ENCODE measurements around the gene LRRC10B.
"Not testable (repeated sequence)": the region's sequence is repeated elsewhere in the genome, so short reads cannot be mapped to it uniquely, and the experiment has no call there.

LRRC10B gene

DNA sequence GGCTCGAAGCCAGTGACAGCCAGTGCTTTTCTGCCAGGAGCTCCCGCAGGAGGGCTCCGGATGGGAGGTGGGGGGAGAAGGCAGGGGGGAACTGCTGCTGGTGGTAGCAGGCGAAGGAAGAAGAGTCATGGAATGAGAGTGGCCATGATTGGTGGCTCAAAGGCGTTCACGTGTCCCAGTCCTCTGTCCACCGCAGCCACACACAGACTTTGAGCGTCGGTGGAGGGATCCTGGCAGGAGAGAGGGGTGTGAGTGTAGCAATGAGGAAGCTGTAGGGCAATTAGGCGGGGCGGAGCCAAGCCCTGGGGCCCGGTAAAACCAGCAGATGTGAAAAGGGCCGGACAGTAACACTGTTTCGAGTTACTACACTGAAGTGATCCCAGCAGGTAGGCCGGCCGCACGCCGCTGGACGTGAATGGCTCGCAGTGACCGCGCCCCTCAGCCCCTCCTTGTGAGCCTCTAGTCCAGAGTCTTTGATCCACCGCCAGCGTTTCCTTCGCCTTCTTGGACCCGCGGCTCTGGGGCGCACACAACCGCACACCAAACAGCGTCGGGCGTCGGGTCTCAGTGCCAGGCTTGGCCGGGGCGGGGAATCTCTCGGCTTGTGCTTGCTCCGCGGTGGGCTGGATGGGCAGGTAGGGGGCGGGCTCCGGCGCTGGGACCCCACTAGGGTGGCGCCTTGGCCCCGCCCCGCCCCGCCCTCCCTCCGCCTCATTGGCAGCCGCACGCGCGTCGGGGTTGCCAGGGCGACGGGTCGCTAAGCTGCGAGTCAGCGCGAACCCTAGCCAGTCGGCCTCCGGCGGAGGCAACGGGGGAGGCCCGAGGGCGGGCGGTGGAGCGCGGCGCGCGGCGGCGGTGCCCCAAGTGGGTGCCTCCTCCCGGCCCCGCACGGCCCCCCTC is at the start of gene LRRC10B:
TSS of gene LRRC10B (plus strand) at position 788 of the 900 bp plus-strand sequence. CDS start 250 bp downstream, outside the sequence.
- intact Hi-C loops (cut with DNase I): no loop called here
- peak in 41 of 42 donors; percentile 52 to 88 (median 76) for DNase-seq

DNA sequence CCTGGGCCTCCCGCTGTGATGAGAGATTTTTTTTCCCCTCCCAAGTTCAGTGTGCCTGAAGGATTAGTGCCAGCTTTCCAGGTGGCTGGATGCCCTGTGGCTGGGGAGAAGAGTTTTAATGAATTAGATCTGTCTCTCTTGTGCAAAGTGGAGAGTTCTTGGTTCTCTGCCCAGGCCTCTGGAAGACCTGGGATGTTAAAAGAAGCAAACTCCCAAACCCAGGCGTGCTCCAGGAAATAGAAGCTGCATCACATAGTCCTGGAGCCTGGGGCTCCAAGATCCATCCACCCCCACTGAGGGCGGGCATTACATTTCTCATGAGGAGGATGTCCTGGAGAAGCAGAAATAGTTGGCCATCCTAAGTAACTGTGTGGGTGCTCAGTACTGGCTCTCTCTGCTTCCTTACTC is 48.1 kb upstream of the LRRC10B start:
- DNase-seq: peak in 3 of 42 donors; percentile 15 to 25 (median 21)
- intact Hi-C loops (cut with DNase I): no loop called here

DNA sequence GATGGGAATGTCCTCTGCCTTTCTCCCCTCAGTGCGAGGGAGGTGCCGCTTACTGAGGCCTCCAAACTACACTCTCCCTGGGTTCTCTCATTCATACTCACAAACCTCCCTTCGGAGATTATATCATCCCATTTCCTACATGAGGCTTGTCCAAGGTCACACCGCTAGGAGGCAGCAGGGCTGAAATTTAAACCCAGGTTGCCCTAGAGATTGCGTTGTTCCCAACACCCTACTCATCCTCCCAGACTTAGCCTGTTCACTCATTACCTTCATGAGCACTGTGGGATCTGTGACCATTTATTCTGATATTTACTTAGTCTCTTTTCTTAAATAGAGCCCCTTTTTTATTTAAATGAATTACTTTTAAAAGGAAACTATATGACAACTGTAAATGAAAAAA is 47.6 kb upstream of the LRRC10B start:
- no peak for DNase-seq

DNA sequence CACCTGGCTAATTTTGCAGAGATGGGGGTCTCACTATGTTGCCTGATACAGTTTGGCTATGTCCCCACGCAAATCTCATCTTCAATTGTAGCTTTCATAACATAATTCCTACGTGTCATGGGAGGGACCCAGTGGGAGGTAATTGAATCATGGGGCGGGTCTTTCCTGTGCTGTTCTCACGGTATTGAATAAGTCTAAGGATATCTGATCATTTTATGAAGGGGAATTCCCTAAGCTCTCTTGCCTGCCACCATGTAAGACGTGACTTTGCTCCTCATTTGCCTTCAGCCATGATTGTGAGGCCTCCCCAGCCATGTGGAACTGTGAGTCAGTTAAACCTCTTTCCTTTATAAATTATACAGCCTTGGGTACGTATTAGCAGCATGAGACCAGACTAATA is 40.9 kb upstream of the LRRC10B start:
- intact Hi-C loops (cut with DNase I); DNase-seq: not testable (repeated sequence)

More for the DNA sequence above, 47.6 kb upstream of the LRRC10B start:
- intact Hi-C loops (cut with DNase I): no loop called here

DNA sequence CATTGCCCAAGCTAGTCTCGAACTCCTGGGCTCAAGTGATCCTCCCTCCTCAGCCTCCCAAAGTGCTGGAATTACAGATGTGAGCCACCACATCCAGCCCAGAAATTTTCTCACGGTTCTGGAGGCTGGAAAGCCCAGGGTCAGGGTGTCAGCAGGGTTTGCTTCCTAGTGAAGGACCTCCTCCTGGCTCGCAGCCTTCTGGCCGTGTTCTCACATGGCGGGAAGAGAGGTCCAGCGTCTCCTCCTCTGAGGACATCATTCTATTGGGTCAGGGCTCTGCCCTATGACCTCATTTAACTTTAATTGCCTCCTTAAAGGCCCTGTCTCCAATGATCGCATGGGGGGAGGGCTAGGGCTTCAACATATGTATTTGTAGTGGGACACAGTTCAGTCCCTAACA is 40.5 kb upstream of the LRRC10B start:
- no peak for DNase-seq
- intact Hi-C loops (cut with DNase I): no loop called here

DNA sequence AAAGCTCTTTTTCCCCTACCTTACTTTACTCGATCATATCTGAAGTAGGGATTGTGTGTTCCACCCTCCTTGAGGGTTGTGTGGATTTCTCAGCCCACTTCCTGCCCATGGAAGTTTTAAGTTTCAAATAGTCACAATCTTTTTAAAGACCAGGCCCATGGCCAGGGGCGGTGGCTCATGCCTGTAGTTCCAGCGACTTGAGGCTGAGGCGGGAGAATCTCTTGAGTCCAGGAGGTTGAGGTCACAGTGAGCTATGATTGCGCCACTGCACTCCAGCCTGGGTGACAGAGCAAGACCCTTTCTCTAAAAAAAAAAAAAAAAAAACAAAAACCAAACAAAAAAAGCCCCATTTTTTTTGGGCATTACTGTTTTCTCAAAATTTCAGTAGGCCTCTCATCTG is 36.3 kb upstream of the LRRC10B start:
- intact Hi-C loops (cut with DNase I): no loop called here
- no peak for DNase-seq

DNA sequence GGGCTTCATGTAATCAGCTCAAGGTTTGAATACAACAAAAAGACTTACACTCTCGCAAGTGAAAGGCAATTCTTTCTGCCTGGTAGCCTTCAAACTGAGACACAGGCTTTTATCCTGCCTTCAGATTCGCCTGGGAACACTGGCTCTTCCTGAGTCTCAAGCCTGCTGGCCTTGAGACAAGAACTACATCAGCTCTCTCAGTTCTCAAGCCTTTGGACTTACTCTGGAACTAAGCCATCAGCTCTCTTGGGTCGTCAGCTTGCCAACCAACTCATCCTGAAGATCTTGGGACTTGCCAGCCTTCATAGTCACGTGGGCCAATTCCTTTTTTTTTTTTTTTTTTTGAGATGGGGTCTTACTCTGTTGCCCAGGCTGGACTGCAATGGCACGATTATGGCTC is 35.7 kb upstream of the LRRC10B start:
- peak in 4 of 42 donors; percentile 32 to 72 (median 40) for DNase-seq
- intact Hi-C loops (cut with DNase I): no loop called here

DNA sequence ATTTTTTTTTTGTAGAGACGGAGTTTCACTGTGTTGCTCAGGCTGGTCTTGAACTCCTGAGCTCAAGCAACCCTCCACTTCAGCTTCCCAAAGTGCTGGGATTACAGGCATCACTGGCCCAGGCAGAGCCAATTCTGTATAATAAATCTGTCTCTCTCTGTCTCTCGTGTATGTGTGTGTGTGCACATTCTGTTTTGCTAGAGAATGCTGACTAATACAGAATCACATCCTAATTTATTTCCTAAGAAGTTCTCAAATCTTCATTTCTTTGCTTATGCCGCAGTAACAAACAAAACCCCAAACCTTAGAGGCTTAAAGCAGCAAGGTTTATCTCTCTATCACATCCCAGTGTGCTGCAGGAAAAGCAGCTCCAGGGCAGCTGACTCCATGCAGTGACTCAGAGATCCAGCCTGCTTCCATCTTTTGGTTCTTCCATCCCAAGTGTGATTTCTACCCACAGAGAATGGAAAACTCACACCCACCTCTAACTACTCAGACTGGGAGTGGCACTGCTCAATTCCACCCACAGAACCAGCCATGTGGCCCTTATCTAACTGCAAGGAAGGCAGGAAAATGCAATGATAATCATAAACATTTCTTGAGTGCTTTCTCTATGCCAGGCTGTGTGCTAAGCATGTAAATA is 35.1 kb upstream of the LRRC10B start:
- DNase-seq: peak; percentile 37 to 92 (median 76)
- intact Hi-C loops (cut with DNase I): no loop called here

DNA sequence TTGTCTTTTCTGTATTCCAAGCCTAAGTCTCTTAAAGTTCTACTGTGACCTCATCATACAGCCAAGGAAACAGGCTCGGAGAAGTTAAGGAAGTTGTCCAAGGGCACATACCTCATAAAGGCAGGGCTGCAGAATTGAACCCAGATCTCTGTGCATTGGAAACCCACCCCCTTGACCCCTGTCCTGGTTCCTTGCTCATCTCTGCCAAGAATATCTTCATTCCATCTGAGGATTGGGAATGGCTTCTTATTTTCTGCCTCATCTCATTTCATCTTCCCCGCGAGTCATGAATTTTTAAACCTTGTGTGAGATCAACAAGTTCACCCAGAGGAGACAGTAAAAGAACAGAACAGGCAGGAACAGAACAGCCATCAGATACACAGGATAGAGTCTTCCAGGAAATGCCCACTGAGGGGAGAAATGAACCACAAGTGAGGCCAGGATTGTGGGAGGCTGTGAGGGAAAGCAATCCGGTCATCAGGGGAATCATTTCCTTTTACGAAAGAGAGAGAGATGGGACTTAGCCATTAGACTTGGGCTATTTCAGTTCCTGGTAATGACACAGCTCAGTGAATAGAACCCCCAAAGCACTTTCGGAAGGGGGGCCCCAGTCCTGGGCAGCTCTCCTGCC is 34.4 kb upstream of the LRRC10B start:
- DNase-seq: no peak
- intact Hi-C loops (cut with DNase I): no loop called here

DNA sequence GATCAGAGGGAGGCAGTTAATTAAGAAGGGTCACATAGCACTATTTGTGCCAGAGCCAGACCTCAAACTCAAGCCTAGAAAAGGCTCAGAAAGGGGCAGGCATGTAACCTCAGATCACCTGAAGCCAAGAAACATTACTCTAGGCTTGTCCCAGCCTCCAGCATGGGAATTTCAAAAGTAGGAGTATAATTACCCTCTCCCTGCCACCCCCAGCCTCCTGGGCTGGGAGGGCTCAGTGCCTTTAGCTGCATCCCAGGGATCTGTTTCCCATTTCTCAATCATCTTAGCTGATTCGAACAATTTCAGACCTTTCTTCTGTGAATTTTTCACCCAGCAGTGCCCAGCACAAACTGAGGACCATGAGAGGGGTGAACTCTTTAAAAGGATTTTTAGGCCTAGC is 33.1 kb upstream of the LRRC10B start:
- peak in 19 of 42 donors; percentile 23 to 76 (median 51) for DNase-seq
- intact Hi-C loops (cut with DNase I): loop anchor here (5.0 kb wide), 1 partner anchor 37 kb away; no protein-coding TSS in a partner anchor

DNA sequence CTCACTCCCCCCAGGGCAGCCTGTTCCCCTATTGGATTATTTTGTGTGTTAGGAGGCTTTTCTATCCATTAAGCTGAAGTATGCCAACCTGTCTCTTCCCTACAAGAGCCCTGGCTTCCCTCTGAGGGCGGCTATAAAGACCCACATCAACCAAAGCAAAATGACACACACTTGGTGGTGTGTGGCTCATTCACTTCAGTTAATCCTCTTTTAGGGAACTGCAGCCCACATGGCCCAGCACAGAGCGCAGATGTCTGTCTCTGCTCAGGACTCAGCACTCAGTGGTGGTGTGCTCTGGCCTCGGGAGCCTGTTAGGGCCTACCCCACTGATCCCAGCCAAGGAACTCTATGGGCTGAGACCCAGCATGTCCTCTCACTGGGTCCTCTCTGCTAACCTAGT is 32.2 kb upstream of the LRRC10B start:
- intact Hi-C loops (cut with DNase I): loop anchor here (5.0 kb wide), 1 partner anchor 36 kb away; no protein-coding TSS in a partner anchor
- peak in 1 of 42 donors; percentile 53 for DNase-seq

DNA sequence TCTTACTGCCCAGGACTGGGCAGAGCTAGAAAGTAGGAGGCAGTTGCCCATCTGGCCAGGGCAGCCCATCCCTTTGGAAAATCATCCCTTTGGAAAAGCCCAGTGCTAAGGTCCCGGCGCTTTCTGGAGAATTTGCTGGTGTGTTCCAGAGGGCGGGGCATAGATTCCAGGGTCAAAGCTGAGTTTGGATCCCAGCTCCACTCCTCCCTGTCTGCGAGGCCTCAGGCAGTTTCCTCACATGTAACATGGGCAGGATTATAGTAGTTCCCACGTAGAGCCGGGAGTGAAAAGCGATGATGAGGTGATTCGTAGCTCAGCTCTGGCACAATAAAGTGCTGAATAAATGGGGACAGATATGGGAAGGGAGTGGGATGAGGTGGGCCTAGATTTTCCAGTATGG is 31.4 kb upstream of the LRRC10B start:
- intact Hi-C loops (cut with DNase I): loop anchor here (5.0 kb wide), 1 partner anchor 35 kb away; no protein-coding TSS in a partner anchor

DNA sequence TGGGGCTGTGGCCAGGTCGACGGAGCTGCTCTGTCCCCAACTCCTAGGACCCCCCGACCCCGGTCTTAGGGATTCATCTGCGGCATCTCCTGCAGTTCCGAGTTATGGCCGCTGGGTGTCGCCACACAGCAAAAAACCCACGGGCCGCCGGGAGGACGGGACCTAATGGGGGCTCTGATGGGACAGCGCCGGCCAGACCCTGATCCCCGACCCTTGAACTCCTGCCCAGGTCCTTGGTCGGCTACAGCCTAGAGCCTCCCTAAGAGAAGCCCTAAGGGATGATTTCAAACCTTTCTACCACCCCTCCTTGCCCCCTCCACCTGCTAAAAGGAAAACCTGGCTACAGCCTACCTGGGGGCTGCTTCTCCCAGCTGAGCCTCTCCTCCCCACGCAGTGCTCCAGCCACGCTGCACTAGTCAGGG is 30.8 kb upstream of the LRRC10B start:
- intact Hi-C loops (cut with DNase I): loop anchor here (5.0 kb wide), 1 partner anchor 35 kb away; no protein-coding TSS in a partner anchor
- DNase-seq: peak in 39 of 42 donors; percentile 32 to 83 (median 65)

More for the DNA sequence above, 31.4 kb upstream of the LRRC10B start:
- no peak for DNase-seq

DNA sequence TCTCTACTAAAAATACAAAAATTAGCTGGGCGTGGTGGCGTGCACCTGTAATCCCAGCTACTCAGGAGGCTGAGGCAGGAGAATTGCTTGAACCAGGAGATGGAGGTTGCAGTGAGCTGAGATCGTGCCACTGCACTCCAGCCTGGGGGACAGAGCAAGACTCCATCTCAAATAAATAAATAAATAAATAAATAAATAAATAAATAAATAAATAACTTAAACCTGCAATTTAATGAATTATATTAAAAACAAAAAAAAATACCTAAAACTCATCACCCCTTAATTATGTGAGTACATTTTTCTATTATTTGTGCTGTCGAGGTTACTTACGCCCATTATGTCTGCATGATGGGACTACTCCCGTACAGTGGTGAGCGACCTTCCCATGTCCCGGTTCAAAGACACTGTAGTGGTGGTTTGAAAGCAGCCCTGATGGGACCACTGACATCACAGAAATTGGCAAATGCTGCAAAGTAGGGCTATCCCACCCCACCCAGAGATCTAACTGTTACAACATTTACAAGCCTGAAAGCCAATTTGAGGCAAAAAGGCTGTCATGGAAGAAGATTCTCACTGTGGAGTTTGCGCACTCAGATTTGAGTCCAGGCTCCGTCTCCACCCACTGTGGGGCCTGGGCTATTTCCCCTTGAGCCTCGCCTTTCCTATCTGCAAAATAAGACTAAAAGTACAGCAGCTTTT is 29.0 kb upstream of the LRRC10B start:
- intact Hi-C loops (cut with DNase I): loop anchor here (5.0 kb wide), 1 partner anchor 33 kb away; no protein-coding TSS in a partner anchor
- not testable (repeated sequence) for DNase-seq

DNA sequence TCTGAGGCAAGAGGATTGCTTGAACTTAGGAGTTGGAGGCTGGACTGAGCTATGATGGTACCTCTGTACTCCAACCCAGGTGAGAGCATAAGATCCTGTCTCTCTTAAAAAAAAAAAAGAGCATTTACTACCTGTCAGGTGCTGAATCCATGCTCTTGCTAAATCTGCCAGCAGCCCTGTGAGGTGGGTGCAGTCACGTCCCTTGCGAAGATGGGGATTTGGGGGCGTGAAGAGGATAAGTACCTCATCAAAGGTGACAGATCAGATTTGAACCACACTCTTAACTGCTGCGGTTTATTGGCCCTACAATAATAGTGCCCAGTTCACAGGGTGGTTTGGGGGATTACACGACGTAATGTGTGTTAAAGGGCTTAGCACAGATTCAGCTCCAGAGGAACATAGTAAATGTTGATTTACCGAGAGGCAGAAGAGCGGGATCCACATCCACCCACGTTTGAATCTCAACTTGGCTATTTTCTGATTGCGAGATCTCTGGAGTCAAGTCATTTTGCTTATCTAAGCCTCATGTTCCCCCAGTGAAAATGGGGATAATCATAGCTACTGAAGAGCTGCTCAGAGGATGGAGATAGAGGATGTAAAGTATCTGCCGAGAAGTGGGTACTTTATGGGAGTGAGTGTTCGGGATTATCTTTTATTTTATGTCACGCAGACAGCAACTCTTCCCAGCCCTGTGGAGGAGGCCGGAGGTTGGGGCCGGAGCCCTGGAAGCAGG is 28.1 kb upstream of the LRRC10B start:
- intact Hi-C loops (cut with DNase I): no loop called here
- peak in 31 of 42 donors; percentile 30 to 86 (median 63) for DNase-seq

DNA sequence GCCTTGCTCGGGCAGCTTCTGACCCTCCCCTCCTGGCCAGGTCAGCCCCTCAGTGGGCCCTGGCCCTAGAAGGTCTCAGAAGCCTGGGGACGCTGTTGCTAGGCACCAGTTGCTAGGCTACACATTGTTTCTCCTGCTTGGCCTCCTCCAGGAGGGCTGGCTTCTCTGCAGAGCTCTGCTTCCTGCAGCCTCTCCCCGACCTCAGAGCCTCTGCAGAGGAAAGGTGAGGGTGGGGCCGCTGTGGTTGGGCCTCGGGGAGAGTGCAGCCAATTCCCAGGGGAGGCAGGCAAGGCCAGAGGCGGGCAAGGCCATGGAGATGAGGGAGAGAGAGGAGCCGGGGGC is 27.6 kb upstream of the LRRC10B start:
- DNase-seq: peak in 25 of 42 donors; percentile 22 to 78 (median 43)
- intact Hi-C loops (cut with DNase I): no loop called here

DNA sequence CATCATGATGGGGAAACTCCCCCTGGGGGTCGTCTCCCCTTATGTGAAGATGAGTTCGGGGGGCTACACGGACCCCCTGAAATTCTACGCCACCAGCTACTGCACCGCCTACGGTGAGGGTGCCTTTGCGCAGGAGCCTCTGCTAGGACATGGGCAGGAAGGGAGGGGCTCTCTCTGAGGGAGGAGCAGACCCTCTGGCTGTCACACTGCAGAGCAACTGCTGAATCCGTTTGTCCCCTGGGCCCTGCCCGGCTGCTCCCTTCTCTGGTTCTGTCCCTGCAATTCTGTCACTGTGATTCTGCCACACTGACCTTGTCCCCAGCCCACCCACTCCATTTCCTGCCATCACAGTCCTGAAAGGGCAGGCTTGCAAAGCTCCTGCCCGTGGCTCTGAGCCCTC is 26.7 kb upstream of the LRRC10B start:
- intact Hi-C loops (cut with DNase I): no loop called here
- DNase-seq: no peak

DNA sequence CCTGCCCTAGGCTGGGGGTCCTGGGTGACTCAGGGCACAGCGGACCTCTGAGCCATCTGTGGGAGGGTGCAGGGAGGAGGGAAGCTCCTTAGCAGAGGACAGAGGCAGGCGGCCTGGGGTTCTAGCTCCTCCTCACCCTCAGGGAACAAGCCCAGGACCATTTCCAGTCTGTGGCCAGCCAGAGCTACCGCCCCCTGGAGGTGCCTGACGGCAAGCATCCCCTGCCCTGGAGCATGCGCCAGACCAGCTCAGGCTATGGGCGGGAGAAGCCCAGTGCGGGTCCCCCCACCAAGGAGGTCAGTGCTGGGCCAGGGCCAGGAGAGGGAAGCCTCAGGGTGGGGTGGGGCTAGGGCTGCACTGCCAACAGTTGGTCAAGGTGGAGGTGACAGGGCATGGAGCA is 26.0 kb upstream of the LRRC10B start:
- intact Hi-C loops (cut with DNase I): no loop called here

More for the DNA sequence above, 26.0 kb upstream of the LRRC10B start:
- no peak for DNase-seq
